Placental pericyte (primary cell): ENCODE data around the gene GPR171. TPM values are rescaled to one million over a fixed set of nuclear protein-coding genes. Genes with fewer than 3 reads are reported as not detected.

Source experiments
- small RNA-seq: library from RNA; depleted of rRNA; stranded (forward); fragments of <200 nt; gene quantifications from one replicate; pipeline ENCODE3, GENCODE V24; 2012; ENCODE audit warnings: low replicate concordance
- total RNA-seq: library from RNA; depleted of rRNA; stranded (reverse); fragments of >200 nt; gene quantifications from 2 replicates; pipeline ENCODE4 v1.2.3, GENCODE V29; 2012

GPR171 gene, protein sequence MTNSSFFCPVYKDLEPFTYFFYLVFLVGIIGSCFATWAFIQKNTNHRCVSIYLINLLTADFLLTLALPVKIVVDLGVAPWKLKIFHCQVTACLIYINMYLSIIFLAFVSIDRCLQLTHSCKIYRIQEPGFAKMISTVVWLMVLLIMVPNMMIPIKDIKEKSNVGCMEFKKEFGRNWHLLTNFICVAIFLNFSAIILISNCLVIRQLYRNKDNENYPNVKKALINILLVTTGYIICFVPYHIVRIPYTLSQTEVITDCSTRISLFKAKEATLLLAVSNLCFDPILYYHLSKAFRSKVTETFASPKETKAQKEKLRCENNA
- not detected in 2 replicates for total RNA-seq

DNA sequence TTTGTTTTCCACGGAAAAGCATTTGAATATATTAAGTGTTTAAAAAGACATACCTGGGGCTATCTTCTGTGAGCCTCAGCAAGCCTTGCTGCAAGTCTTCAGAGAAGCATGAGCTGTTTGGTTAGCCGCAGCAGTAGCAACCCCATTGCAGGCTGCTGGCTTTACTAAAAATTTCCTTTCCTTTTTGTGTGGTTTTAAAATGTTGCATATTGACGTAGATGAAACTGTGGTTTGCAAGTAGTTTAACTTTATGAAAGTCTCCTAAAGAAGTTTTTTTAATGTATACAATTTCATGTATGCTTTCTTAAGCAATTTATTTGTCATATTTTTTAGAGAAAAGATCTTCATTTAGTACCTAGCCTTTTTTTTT is at the start of gene GPR171:
Gene GPR171, minus strand, starts transcription at position 166 of the 370 bp plus-strand sequence. CDS start 3,830 bp downstream, outside the sequence.

Small RNA genes within 50 kb of the gene (small RNA-seq; reads per million reads assigned to genes)
- gene RNA5SP145 = not detected

Other genes starting within 250 kb of the GPR171 start
- not detected in 2 replicates for gene CLRN1, start 230.5 kb downstream of the GPR171 start, total RNA-seq
- under 0.01 and 0.43 TPM in 2 replicates for gene MED12L, start 117.6 kb downstream of the GPR171 start, total RNA-seq
- 0.14 TPM in 1 of 2 replicates, not detected in the other for gene P2RY14, start 75.3 kb upstream of the GPR171 start, total RNA-seq
- gene GPR87, start 113.6 kb upstream of the GPR171 start, total RNA-seq = 0.14 TPM in 1 of 2 replicates, not detected in the other
- not detected in 2 replicates for gene P2RY13, start 126.3 kb upstream of the GPR171 start, total RNA-seq
- gene P2RY12, start 181.5 kb upstream of the GPR171 start, total RNA-seq = not detected in 2 replicates